Measurements from ENCODE around the gene CFAP45. TPM values are rescaled to one million over a fixed set of nuclear protein-coding genes. Genes with fewer than 3 reads are reported as not detected.

CFAP45 gene
- polyA plus RNA-seq, 3 donors: 0.12 to 1.0 TPM; not detected in 1

DNA sequence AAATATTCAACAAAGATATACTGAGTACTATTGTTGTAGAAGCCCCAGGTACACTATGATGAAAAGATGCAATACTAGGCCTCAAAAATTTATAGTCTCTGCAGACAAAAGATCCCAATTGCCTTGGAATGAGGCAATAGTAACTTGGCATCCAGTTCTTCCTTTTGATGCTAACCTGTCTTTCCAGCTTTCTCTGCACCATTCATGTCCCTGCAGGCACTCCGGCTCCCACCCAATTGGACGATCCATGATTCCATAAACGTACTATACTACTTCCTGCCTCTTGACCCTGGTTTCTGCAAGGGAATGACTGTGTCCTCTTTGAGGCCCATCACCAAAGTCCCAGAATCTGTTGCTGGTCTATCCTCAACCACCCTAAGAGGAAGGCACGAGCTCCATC is 33.4 kb upstream of the CFAP45 start:
- intact Hi-C loops (cut with micrococcal nuclease): loop anchor here in 1 of 2 donors (5.0 to 10.0 kb wide), 2 partner anchors 41 to 161 kb away; partner anchors contain the start of gene IGSF8
- H3K27me3 Mint-ChIP-seq (ENCODE audit: low read depth in 3 of 3): peaks cover 2 to 4% (median 4%) of the 10 kb centered on the region in 3 donors
- H3K4me2 ChIP-seq (replicated peaks; ENCODE audit: extremely low read depth, low read length, poor library complexity, severe bottlenecking): no peak overlapping the region

DNA sequence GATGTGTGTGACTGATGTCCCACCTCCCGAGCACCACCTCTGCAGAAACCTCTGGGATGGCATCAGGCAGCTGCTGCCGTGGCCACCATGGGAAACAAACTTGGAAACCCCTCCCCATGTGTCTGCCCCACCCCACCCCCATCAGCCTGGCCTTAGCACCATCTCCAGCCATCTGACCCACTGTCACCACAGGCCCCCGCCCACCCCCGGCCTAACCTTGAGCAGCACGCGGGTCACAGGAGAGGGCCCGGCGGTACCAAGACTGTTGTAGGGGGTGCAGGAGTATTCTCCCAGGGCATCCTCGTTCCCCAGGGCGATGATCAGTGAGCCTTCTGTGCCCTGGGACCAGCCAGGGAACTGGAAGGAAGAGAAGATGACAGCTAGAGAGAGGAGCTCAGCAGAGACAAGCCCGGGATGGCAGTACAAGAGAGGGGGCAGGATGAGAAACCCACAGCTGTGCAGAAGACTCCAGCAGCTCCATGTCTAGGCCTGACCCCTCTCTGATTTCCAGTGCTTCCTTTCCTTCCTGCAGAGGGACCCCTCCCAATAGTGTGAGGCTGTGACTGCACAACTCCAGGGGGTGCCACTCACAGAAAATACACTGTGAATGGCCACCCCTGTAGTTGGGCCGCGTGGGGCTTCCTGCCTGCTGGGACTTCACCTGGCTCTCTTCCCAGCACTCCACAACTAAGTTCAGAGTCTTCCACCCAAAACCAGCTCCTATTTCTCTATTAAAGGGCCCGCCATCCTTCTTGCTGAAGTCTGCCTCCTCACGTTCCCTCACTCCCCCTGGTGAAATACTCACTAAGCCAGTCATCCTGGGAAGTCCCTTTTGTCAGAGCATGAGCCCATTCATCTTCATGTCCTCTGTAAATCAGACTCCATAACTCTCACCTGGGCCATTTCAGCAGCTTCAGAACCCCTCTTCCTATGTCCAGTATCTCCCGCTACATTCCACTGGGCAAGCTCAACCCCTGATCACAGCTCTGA is 32.6 kb upstream of the CFAP45 start:
- DNase-seq: peak in 1 of 3 donors; percentile 52
- H3K4me2 ChIP-seq (replicated peaks; ENCODE audit: extremely low read depth, low read length, poor library complexity, severe bottlenecking): no peak overlapping the region
- WGBS (ENCODE audit: insufficient coverage): 89% methylated on average over 14 of the region's 16 CpGs
- Mint-ChIP-seq H3K36me3 (no peaks in the 10 kb centered on the region), H3K9me3 (peaks cover 0 to 1% (median 0%) of the 10 kb centered on the region in 7 donors), H3K27ac (peak overlapping the region in 1 of 7 donors; percentile 50), H3K27me3 (ENCODE audit: low read depth in 3 of 3) (peaks cover 2 to 7% (median 4%) of the 10 kb centered on the region in 3 donors), H3K4me1 (peaks cover 24% of the 10 kb centered on the region), H3K4me3 (no peak overlapping the region)
- H3K79me2 ChIP-seq (ENCODE audit: insufficient read depth, low read length): peaks cover 12% of the 10 kb centered on the region
- H3K36me3 ChIP-seq (replicated peaks in 1 of 2; ENCODE audit: control insufficient read depth in 1 of 2, insufficient read depth in 2 of 2, low read length in 2 of 2): no peaks in the 10 kb centered on the region
- H3K4me1 ChIP-seq (ENCODE audit: control insufficient read depth in 1 of 2, insufficient read depth in 2 of 2, low read length in 2 of 2): peaks cover 21 to 22% of the 10 kb centered on the region in 2 donors
- intact Hi-C loops (cut with micrococcal nuclease): loop anchor here in 1 of 2 donors (5.0 to 10.0 kb wide), 2 partner anchors 40 to 162 kb away; partner anchors contain the start of gene IGSF8
- no peaks in the 10 kb centered on the region for H3K27me3 ChIP-seq (ENCODE audit: control insufficient read depth in 2 of 2, insufficient read depth in 2 of 2, low read length in 2 of 2)
- no peak overlapping the region for H3K9ac ChIP-seq (ENCODE audit: insufficient read depth, low read length, poor library complexity, severe bottlenecking)
- no peaks in the 10 kb centered on the region for H3K9me3 ChIP-seq (replicated peaks in 1 of 2; ENCODE audit: control insufficient read depth in 1 of 2, insufficient read depth in 1 of 2, low read length in 2 of 2)
- H2AFZ ChIP-seq (ENCODE audit: insufficient read depth, low read depth, low read length, poor library complexity, severe bottlenecking): no peak overlapping the region
- H3K4me3 ChIP-seq (replicated peaks in 1 of 3; ENCODE audit: low read depth in 2 of 3, low read length in 3 of 3): no peak overlapping the region
- H3K27ac ChIP-seq (ENCODE audit: low read depth in 1 of 2, low read length in 2 of 2): no peak overlapping the region
- no peaks in the 10 kb centered on the region for H4K20me1 ChIP-seq (ENCODE audit: insufficient read depth, low read length)
- TF ChIP-seq, protein P1, sequence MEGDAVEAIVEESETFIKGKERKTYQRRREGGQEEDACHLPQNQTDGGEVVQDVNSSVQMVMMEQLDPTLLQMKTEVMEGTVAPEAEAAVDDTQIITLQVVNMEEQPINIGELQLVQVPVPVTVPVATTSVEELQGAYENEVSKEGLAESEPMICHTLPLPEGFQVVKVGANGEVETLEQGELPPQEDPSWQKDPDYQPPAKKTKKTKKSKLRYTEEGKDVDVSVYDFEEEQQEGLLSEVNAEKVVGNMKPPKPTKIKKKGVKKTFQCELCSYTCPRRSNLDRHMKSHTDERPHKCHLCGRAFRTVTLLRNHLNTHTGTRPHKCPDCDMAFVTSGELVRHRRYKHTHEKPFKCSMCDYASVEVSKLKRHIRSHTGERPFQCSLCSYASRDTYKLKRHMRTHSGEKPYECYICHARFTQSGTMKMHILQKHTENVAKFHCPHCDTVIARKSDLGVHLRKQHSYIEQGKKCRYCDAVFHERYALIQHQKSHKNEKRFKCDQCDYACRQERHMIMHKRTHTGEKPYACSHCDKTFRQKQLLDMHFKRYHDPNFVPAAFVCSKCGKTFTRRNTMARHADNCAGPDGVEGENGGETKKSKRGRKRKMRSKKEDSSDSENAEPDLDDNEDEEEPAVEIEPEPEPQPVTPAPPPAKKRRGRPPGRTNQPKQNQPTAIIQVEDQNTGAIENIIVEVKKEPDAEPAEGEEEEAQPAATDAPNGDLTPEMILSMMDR (IDR thresholded peaks at IDR 0.05): no peak

More for the DNA sequence above, 33.4 kb upstream of the CFAP45 start:
- Mint-ChIP-seq H3K9me3 (peaks cover 0 to 1% (median 0%) of the 10 kb centered on the region in 7 donors), H3K36me3 (no peaks in the 10 kb centered on the region), H3K4me1 (peaks cover 32% of the 10 kb centered on the region), H3K27ac (no peak overlapping the region), H3K4me3 (no peak overlapping the region)
- peaks cover 29 to 30% of the 10 kb centered on the region in 2 donors for H3K4me1 ChIP-seq (ENCODE audit: control insufficient read depth in 1 of 2, insufficient read depth in 2 of 2, low read length in 2 of 2)
- no peaks in the 10 kb centered on the region for H4K20me1 ChIP-seq (ENCODE audit: insufficient read depth, low read length)
- no peak overlapping the region for H3K9ac ChIP-seq (ENCODE audit: insufficient read depth, low read length, poor library complexity, severe bottlenecking)
- DNase-seq: no peak
- H3K79me2 ChIP-seq (ENCODE audit: insufficient read depth, low read length): peaks cover 20% of the 10 kb centered on the region
- no peak overlapping the region for H2AFZ ChIP-seq (ENCODE audit: insufficient read depth, low read depth, low read length, poor library complexity, severe bottlenecking)
- no peaks in the 10 kb centered on the region for H3K27me3 ChIP-seq (ENCODE audit: control insufficient read depth in 2 of 2, insufficient read depth in 2 of 2, low read length in 2 of 2)
- TF ChIP-seq, protein P1 (IDR thresholded peaks at IDR 0.05): no peak
- H3K27ac ChIP-seq (ENCODE audit: low read depth in 1 of 2, low read length in 2 of 2): no peak overlapping the region
- H3K36me3 ChIP-seq (replicated peaks in 1 of 2; ENCODE audit: control insufficient read depth in 1 of 2, insufficient read depth in 2 of 2, low read length in 2 of 2): no peaks in the 10 kb centered on the region
- H3K9me3 ChIP-seq (replicated peaks in 1 of 2; ENCODE audit: control insufficient read depth in 1 of 2, insufficient read depth in 1 of 2, low read length in 2 of 2): no peaks in the 10 kb centered on the region
- 88% methylated on average over 4 of the region's 4 CpGs for WGBS (ENCODE audit: insufficient coverage)
- H3K4me3 ChIP-seq (replicated peaks in 1 of 3; ENCODE audit: low read depth in 2 of 3, low read length in 3 of 3): no peak overlapping the region

Measured in CD14-positive monocyte (primary cell).